Astrocyte of the cerebellum (primary cell): Measurements from ENCODE around the gene MCOLN3.

Experiments used
- DNase-seq: peaks from one replicate; pipeline ENCODE4 v3.0.0-alpha.2; 2011; ENCODE audit warnings: low read depth
- H3K4me3 ChIP-seq: 2 replicates; pipeline ENCODE4 v1.5.1; 2011; ENCODE audit warnings: mild to moderate bottlenecking, low read depth, low read length, moderate library complexity
- CTCF ChIP-seq: IDR thresholded peaks from 2 replicates; pipeline ENCODE4 v1.5.1; 2012; ENCODE audit warnings: low read length, low read depth, moderate library complexity, mild to moderate bottlenecking; ENCODE audit errors: missing control alignments
- in situ Hi-C: cut with HindIII; loops from 2 replicates; pipeline ENCODE4 v1.10.0; 2017; ENCODE audit warnings: low sequenced_read_pairs

MCOLN3 gene

GRCh38 chr1:85087659-85088407 lies 39.5 kb upstream of the MCOLN3 start:
- TF ChIP-seq CTCF, result no peak
- in situ Hi-C loops, result no loop called here
- no peak overlapping the region for H3K4me3 ChIP-seq
- DNase-seq, result no peak

- no peak overlapping the region for H3K4me3 ChIP-seq
- no peak for TF ChIP-seq CTCF
- DNase-seq, result no peak
- in situ Hi-C loops, result no loop called here
These were observed 37.1 kb upstream of the MCOLN3 start for GRCh38 chr1:85085417-85085816.

GRCh38 chr1:85078903-85079302 lies 30.6 kb upstream of the MCOLN3 start:
- TF ChIP-seq CTCF, result peak; percentile 22
- H3K4me3 ChIP-seq, result no peak overlapping the region
- DNase-seq, result no peak
- in situ Hi-C loops, result no loop called here

GRCh38 chr1:85074365-85074964 lies 26.2 kb upstream of the MCOLN3 start:
- DNase-seq, result no peak
- TF ChIP-seq CTCF, result no peak
- in situ Hi-C loops, result no loop called here
- H3K4me3 ChIP-seq, result no peak overlapping the region

- no peak for TF ChIP-seq CTCF
- no peak overlapping the region for H3K4me3 ChIP-seq
- in situ Hi-C loops, result no loop called here
- no peak for DNase-seq
These were observed 22.7 kb upstream of the MCOLN3 start for GRCh38 chr1:85070972-85071492.

- DNase-seq, result no peak
- TF ChIP-seq CTCF, result no peak
- H3K4me3 ChIP-seq, result no peak overlapping the region
- in situ Hi-C loops, result no loop called here
These were observed 20.5 kb upstream of the MCOLN3 start for GRCh38 chr1:85068846-85069245.
